GM19043 (cell line): ENCODE measurements around the gene BRINP3.

ENCODE experiments used
- ATAC-seq: cut with Tn5 transposase; IDR thresholded peaks from one replicate; pipeline ENCODE4 v1.9.1; 2021; ENCODE audit warnings: low read depth; ENCODE audit not compliant: unreplicated experiment

The BRINP3 gene

GRCh38 chr1:190327271-190327670 lies 150.4 kb downstream of the BRINP3 start:
- no peak for ATAC-seq

GRCh38 chr1:190323530-190323929 lies 154.1 kb downstream of the BRINP3 start:
- no peak for ATAC-seq

GRCh38 chr1:190322274-190322673 lies 155.4 kb downstream of the BRINP3 start:
- ATAC-seq = no peak

DNA sequence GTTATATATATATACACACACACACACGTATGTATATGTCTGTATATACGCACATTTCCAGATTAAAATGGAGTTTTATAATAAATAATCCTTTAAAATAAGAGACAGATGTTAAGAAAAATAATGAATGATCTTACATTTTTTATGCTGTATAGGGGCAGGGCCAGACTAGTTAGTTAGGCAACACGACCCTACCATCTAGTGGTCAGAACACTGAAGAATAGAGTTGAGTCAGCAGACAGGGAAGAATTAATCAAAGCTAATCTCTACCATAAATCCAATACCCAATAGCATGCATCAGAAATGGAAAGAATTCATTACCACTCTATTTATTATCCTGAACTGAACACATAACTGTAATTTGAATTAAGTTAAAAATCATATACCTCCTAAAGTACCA lies 156.7 kb downstream of the BRINP3 start:
- no peak for ATAC-seq

- no peak for ATAC-seq
Observed at GRCh38 chr1:190312763-190313162, 164.9 kb downstream of the BRINP3 start.

GRCh38 chr1:190303501-190303900 lies 174.2 kb downstream of the BRINP3 start:
- ATAC-seq = no peak

- ATAC-seq = no peak
Observed at GRCh38 chr1:190296453-190296852, 181.2 kb downstream of the BRINP3 start.

DNA sequence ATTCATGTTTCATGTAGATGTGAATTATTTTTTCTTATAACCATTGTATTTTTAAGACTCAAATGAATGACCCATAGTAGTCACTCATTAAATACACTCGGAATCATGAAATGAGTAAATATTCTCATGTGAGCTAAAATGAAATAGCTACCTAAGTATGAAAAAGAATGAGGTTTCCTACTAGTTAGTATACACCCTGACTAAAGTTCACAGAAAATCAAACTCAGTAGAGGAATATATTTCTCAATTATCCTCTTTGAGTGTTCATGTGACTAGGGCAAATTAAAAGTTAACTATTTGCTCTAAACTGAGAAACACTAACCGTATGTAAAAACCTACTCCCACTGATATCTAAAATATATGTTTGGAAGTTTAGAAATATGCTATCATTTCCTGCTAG lies 187.8 kb downstream of the BRINP3 start:
- ATAC-seq = no peak

- no peak for ATAC-seq
Observed at GRCh38 chr1:190286111-190286510, 191.6 kb downstream of the BRINP3 start.

DNA sequence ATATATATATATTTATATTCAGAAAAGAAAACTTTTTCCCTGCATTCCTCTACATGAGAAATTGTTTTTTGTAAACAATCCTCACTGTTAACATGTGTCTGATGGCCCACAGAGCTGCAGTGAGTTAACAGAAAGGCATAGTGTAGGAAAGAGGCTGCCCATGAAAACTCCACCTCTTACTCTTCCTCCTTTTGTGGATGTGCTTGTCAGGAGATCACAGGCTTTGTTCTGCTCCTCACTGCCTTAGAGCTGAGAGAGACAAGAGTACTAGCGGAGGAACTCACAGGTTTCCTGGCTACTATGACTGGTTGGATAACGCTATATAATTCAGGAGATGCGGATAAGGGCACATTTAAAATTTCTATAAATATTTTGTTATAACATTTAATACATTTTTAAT lies 200.6 kb downstream of the BRINP3 start:
- ATAC-seq = no peak

- ATAC-seq = no peak
Observed at GRCh38 chr1:190274721-190275120, 202.9 kb downstream of the BRINP3 start.

GRCh38 chr1:190273161-190273560 lies 204.5 kb downstream of the BRINP3 start:
- ATAC-seq = no peak

DNA sequence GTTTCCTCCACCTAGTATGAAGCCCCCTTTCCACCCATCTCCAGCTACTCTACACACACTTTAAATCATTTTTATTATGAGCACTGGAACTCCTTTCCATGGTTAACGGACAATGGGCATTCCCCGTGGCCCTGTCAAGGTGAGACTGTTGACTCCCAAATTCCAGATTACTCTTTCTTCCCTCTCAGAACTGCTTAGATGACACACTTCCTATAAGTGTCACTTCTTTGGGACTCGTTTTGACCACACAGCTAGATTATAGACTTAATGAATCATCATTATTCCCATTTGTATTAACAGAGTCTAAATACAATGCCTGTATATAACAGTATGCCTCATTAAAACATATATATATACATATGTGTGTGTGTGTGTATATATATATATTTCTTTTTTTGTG lies 215.1 kb downstream of the BRINP3 start:
- ATAC-seq = no peak

- ATAC-seq = no peak
Observed at GRCh38 chr1:190259424-190259823, 218.2 kb downstream of the BRINP3 start.

DNA sequence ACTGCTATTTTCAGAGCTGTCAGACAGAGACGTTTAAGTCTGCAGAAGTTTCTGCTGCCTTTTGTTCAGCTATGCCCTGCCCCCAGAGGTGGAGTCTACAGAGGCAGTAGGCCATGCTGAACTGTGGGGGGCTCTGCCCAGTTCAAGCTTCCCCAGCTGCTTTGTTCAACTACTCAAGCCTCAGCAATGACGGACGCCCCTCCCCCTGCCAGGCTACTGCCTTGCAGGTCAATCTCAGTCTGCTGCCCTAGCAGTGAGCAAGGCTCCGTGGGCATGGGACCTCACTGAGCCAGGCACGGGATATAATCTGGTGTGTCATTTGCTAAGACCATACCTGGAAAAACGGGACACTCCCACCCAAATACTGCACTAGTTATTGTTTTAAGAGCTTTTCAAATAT lies 219.7 kb downstream of the BRINP3 start:
- no peak for ATAC-seq

DNA sequence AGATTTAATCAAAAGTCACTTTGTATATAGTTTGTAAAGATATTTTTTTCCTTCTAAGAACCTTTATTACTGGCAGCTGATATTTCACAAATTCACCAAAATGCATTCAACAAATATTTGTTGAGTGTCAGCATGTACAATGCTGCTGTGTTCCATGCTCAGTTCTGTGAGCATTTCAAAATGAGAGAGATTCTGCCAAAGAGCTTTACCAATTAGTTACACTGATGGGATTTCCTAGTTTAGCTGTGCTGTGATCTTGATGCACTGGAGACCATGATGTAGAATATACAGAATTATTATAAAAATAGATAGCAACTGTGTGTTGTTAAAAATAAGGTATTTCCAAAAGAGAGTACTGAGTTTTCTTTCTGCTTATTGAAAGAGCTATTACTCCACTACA lies 225.6 kb downstream of the BRINP3 start:
- ATAC-seq = no peak

GRCh38 chr1:190250368-190250767 lies 227.3 kb downstream of the BRINP3 start:
- no peak for ATAC-seq

DNA sequence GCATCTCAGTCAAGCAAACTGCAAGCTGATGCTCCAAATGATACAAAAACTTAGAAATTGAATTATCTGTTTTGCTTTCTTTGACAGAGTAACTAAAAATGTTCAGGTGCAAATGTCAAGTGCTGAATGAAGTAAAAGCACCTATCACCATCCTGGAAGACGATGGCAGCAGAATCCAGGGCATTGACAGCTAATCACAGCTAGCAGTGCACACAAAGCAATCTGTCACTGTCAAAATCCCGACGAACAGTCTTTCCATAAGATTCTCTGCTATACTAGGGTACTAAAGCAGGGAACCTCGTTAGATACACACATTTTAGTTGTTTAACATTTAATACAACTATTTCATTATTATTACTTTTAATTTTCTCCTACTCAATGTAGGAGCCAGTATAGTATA lies 233.3 kb downstream of the BRINP3 start:
- no peak for ATAC-seq

DNA sequence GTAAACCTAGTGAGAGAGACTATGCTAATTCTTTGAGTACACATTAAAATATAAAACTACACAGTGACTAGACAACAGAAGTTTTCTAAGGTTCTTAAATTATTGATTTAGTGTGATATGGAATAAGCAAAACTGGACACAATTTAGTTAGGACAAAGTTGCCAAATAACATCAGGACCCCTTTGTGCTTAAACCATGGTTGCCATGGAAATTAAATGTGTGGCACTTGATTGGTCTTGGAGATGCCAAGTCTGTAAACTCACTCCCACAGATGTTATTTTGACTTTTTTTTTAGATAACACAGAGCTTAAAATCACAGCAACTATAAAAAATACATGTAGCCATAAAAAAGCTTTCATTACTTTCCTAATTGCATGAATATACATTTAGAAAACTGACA lies 234.6 kb downstream of the BRINP3 start:
- ATAC-seq = no peak

DNA sequence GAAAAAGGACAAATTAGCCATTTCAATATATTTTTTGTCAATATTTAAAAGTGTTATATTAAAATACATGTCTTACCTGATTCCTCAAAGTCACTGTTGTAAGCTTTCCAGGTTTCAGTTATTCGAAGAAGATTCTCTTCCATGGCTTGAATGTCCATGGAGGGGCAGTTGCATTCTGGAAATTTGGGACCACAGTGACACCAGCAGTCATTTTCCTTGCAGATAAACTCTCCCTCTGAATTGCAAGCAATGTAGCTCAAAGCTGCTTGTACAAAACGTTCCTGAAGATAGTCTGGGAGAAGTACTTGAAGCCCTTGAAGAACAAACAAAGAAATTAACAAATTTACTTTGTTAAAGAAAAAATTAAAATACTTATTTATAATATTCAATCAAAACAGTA lies 251.7 kb downstream of the BRINP3 start:
- ATAC-seq = no peak

- ATAC-seq = no peak
Observed at GRCh38 chr1:190212450-190212849, 265.2 kb downstream of the BRINP3 start.

GRCh38 chr1:190207733-190208132 lies 269.9 kb downstream of the BRINP3 start:
- no peak for ATAC-seq

GRCh38 chr1:190205713-190206112 lies 272.0 kb downstream of the BRINP3 start:
- ATAC-seq = no peak

DNA sequence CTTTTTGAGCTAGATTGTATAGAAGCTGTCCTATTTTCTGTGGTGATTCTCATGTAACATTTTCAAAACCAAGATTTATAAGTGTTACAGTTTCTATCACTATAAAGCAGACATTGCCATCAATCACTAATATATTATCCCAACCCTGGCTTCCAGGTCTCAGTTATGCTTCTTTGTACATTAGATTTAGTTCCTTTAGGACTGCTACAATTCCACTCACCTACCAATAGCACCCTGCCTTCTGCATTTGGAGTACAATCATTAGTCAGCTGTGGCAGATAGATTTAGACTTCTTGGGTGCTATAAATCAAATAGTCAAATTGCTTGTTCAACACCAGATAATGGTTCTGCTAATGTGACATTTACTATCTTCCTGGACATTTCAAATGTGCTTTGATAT lies 281.6 kb downstream of the BRINP3 start:
- no peak for ATAC-seq
